ENCODE data around the gene CCDC85B. TPM values are rescaled to one million over a fixed set of nuclear protein-coding genes. Genes with fewer than 3 reads are reported as not detected.
A peak's percentile ranks its signal among the peaks of the same experiment; 100 is the strongest.

Gene CCDC85B
- total RNA-seq, 1 experiment from 2014 or later, result 20.8 TPM

GRCh38 chr11:65919573-65920371, 29.3 kb downstream of the CCDC85B start:
- ChIA-PET POLR2A (interaction anchor here (0.6 to 2.8 kb wide), 15 partner anchors 9 to 1260 kb away, joined by 3 to 22 read pairs (median 5); partner anchors contain the start of genes CCDC85B, CFL1, FIBP and FOSL1), CTCF (interaction anchor here (0.7 to 1.4 kb wide), 2 partner anchors 22 to 31 kb away, joined by 4 read pairs; partner anchors contain the start of gene FIBP)
- DNase-seq (ENCODE audit: unreplicated experiment), result peak; percentile 27
- Mint-ChIP-seq H3K9me3 (ENCODE audit: unreplicated experiment) (no peaks in the 10 kb centered on the region), H3K36me3 (ENCODE audit: insufficient read depth, unreplicated experiment) (peaks cover 14% of the 10 kb centered on the region), H3K27ac (ENCODE audit: low read depth, unreplicated experiment) (peak overlapping the region; percentile 81), H3K4me1 (ENCODE audit: insufficient read depth, unreplicated experiment) (peaks cover 32% of the 10 kb centered on the region), H3K4me3 (ENCODE audit: unreplicated experiment) (peak overlapping the region; percentile 89), H3K27me3 (ENCODE audit: insufficient read depth, unreplicated experiment) (no peaks in the 10 kb centered on the region)
- no peak for TF ChIP-seq CTCF (IDR thresholded peaks at IDR 0.05; ENCODE audit: unreplicated experiment)
- no TSS peak for BruUV-seq (replicated peaks)
- intact Hi-C loops (cut with micrococcal nuclease), result loop anchor here (1.0 to 5.0 kb wide), 3 partner anchors 19 to 257 kb away; partner anchors contain the start of genes FOSL1 and RELA

GRCh38 chr11:65920372-65920802, 29.9 kb downstream of the CCDC85B start:
- peaks cover 14% of the 10 kb centered on the region for H3K36me3 Mint-ChIP-seq (ENCODE audit: insufficient read depth, unreplicated experiment)
- POLR2A ChIA-PET, result interaction anchor here (0.6 to 2.8 kb wide), 14 partner anchors 8 to 258 kb away, joined by 3 to 22 read pairs (median 5); partner anchors contain the start of genes CCDC85B, CFL1, FIBP and FOSL1
- BruUV-seq (replicated peaks), result no TSS peak
- CTCF ChIA-PET, result interaction anchor here (0.6 to 1.4 kb wide), 3 partner anchors 22 to 38 kb away, joined by 3 to 4 read pairs (median 4); partner anchors contain the start of gene FIBP
- no peak for DNase-seq (ENCODE audit: unreplicated experiment)
- H3K27ac Mint-ChIP-seq (ENCODE audit: low read depth, unreplicated experiment), result peak overlapping the region; percentile 81
- H3K4me3 Mint-ChIP-seq (ENCODE audit: unreplicated experiment), result peak overlapping the region; percentile 89
- H3K4me1 Mint-ChIP-seq (ENCODE audit: insufficient read depth, unreplicated experiment), result peaks cover 26% of the 10 kb centered on the region
- no peaks in the 10 kb centered on the region for H3K9me3 Mint-ChIP-seq (ENCODE audit: unreplicated experiment)
- H3K27me3 Mint-ChIP-seq (ENCODE audit: insufficient read depth, unreplicated experiment), result no peaks in the 10 kb centered on the region
- no peak for TF ChIP-seq CTCF (IDR thresholded peaks at IDR 0.05; ENCODE audit: unreplicated experiment)
- intact Hi-C loops (cut with micrococcal nuclease), result loop anchor here (1.0 kb wide), 1 partner anchor 20 kb away; the partner anchor contains the start of gene FOSL1

- ChIA-PET POLR2A (interaction anchor here (0.9 to 2.8 kb wide), 10 partner anchors 22 to 258 kb away, joined by 3 to 22 read pairs (median 6); partner anchors contain the start of genes CCDC85B, CFL1, FIBP and FOSL1), CTCF (interaction anchor here (0.6 to 1.4 kb wide), 3 partner anchors 32 to 37 kb away, joined by 3 to 4 read pairs (median 4); partner anchors contain the start of gene FIBP)
- peak overlapping the region; percentile 89 for H3K4me3 Mint-ChIP-seq (ENCODE audit: unreplicated experiment)
- H3K27me3 Mint-ChIP-seq (ENCODE audit: insufficient read depth, unreplicated experiment), result no peaks in the 10 kb centered on the region
- intact Hi-C loops (cut with micrococcal nuclease), result no loop called here
- BruUV-seq (replicated peaks), result no TSS peak
- H3K36me3 Mint-ChIP-seq (ENCODE audit: insufficient read depth, unreplicated experiment), result peaks cover 14% of the 10 kb centered on the region
- peaks cover 20% of the 10 kb centered on the region for H3K4me1 Mint-ChIP-seq (ENCODE audit: insufficient read depth, unreplicated experiment)
- no peak for DNase-seq (ENCODE audit: unreplicated experiment)
- TF ChIP-seq CTCF (IDR thresholded peaks at IDR 0.05; ENCODE audit: unreplicated experiment), result no peak
- no peaks in the 10 kb centered on the region for H3K9me3 Mint-ChIP-seq (ENCODE audit: unreplicated experiment)
- no peak overlapping the region for H3K27ac Mint-ChIP-seq (ENCODE audit: low read depth, unreplicated experiment)
Measured at GRCh38 chr11:65921033-65921555, 30.6 kb downstream of the CCDC85B start.

GRCh38 chr11:65921876-65922275, 31.4 kb downstream of the CCDC85B start:
- CTCF ChIA-PET, result interaction anchor here (0.7 to 2.7 kb wide), 3 partner anchors 34 to 37 kb away, joined by 4 to 8 read pairs (median 5); partner anchors contain the start of gene FIBP
- POLR2A ChIA-PET, result interaction anchor here (0.9 to 2.8 kb wide), 3 partner anchors 22 to 40 kb away, joined by 3 to 22 read pairs (median 3); partner anchors contain the start of gene FOSL1
- H3K9me3 Mint-ChIP-seq (ENCODE audit: unreplicated experiment), result no peaks in the 10 kb centered on the region
- BruUV-seq (replicated peaks), result no TSS peak
- no peak for DNase-seq (ENCODE audit: unreplicated experiment)
- H3K27ac Mint-ChIP-seq (ENCODE audit: low read depth, unreplicated experiment), result no peak overlapping the region
- peaks cover 12% of the 10 kb centered on the region for H3K4me1 Mint-ChIP-seq (ENCODE audit: insufficient read depth, unreplicated experiment)
- H3K4me3 Mint-ChIP-seq (ENCODE audit: unreplicated experiment), result no peak overlapping the region
- intact Hi-C loops (cut with micrococcal nuclease), result no loop called here
- H3K36me3 Mint-ChIP-seq (ENCODE audit: insufficient read depth, unreplicated experiment), result peaks cover 14% of the 10 kb centered on the region
- no peak for TF ChIP-seq CTCF (IDR thresholded peaks at IDR 0.05; ENCODE audit: unreplicated experiment)
- no peaks in the 10 kb centered on the region for H3K27me3 Mint-ChIP-seq (ENCODE audit: insufficient read depth, unreplicated experiment)

Data from MCF 10A (cell line).